Measurements from ENCODE around the gene SCMH1. TPM values are rescaled to one million over a fixed set of nuclear protein-coding genes. Genes with fewer than 3 reads are reported as not detected.

The SCMH1 gene
- total RNA-seq, 4 donors from 2014 or later = 27.6 to 105 (median 48.5) TPM

DNA sequence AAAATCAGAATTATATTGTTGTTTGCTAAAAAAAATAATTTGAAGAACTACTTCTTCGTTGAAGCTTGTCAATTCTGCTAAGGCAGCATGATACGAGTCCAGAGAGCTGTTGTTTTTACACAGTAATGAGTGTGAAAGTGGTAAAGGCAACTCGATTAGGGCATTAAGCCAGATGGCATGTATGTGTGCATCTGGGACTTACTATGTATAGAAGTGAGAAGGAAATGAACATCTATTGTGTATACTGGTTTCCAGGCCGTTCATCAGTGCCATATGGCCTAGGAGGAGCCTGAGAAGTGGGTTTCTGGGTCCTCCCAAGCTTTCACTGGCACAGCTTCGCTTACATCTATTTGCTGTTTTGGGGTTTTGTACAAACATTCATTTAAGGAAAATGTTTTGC lies 256.9 kb downstream of the SCMH1 start:
- no peak for TF ChIP-seq POLR2A (IDR thresholded peaks at IDR 0.05)
- TF ChIP-seq, protein P1, sequence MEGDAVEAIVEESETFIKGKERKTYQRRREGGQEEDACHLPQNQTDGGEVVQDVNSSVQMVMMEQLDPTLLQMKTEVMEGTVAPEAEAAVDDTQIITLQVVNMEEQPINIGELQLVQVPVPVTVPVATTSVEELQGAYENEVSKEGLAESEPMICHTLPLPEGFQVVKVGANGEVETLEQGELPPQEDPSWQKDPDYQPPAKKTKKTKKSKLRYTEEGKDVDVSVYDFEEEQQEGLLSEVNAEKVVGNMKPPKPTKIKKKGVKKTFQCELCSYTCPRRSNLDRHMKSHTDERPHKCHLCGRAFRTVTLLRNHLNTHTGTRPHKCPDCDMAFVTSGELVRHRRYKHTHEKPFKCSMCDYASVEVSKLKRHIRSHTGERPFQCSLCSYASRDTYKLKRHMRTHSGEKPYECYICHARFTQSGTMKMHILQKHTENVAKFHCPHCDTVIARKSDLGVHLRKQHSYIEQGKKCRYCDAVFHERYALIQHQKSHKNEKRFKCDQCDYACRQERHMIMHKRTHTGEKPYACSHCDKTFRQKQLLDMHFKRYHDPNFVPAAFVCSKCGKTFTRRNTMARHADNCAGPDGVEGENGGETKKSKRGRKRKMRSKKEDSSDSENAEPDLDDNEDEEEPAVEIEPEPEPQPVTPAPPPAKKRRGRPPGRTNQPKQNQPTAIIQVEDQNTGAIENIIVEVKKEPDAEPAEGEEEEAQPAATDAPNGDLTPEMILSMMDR (IDR thresholded peaks at IDR 0.05) = no peak
- Histone ChIP-seq H3K4me3 (no peak overlapping the region), H3K27ac (peak overlapping the region; percentile 97 to 98), H3K36me3 (no peaks in the 10 kb centered on the region), H3K4me1 (peaks cover 0 to 13% of the 10 kb centered on the region in 2 donors), H3K9me3 (no peaks in the 10 kb centered on the region), H3K27me3 (no peaks in the 10 kb centered on the region)
- intact Hi-C loops (cut with DNase I; ENCODE audit: low total_unique reads) = no loop called here
- no peak for DNase-seq

DNA sequence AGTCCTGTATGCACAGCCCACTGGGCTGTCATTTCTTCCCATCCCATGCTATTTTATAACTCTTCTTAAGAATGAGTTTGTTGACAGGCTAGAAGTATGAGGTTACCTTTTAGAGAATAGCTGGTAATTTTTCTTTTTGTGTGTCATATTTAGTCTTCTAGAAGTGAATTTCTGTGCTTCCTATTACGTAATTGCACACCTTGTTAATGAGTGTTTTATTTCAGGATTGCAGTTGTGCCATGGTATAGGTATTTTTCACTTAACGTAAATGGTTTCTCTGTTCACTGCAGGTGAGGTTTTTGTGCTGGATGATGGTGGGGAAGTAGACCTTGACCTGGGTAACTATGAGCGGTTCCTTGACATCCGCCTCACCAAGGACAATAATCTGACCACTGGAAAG lies 257.6 kb downstream of the SCMH1 start:
- Histone ChIP-seq H3K36me3 (no peaks in the 10 kb centered on the region), H3K27ac (peak overlapping the region; percentile 97 to 98), H3K9me3 (no peaks in the 10 kb centered on the region), H3K4me3 (no peak overlapping the region), H3K4me1 (peaks cover 0 to 13% of the 10 kb centered on the region in 2 donors), H3K27me3 (no peaks in the 10 kb centered on the region)
- TF ChIP-seq POLR2A (IDR thresholded peaks at IDR 0.05) = no peak
- TF ChIP-seq, protein P1 (IDR thresholded peaks at IDR 0.05) = no peak
- no peak for DNase-seq
- intact Hi-C loops (cut with DNase I; ENCODE audit: low total_unique reads) = no loop called here

DNA sequence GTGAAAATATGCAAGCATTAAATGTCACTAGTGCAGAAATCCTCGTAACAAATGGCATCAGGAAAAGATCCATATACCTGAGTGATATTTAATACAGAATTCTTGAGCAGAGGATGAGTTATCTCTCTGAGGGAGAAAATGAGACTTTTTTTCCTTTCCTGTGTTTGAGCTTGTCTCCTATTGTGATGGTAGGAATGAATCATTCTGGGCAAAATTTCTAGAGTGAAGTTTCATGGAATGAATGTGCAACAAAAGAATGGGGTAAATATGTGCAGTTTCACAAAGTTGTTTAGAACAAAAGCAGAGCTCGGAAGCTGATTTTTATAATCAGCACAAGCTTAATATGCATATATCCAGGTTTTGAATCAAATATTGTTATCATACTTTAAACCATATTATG lies 258.0 kb downstream of the SCMH1 start:
- TF ChIP-seq, protein P1 (IDR thresholded peaks at IDR 0.05) = no peak
- TF ChIP-seq POLR2A (IDR thresholded peaks at IDR 0.05) = no peak
- Histone ChIP-seq H3K9me3 (no peaks in the 10 kb centered on the region), H3K4me3 (no peak overlapping the region), H3K27ac (peak overlapping the region; percentile 97 to 98), H3K27me3 (no peaks in the 10 kb centered on the region), H3K36me3 (no peaks in the 10 kb centered on the region), H3K4me1 (peaks cover 2 to 13% of the 10 kb centered on the region in 2 donors)
- intact Hi-C loops (cut with DNase I; ENCODE audit: low total_unique reads) = no loop called here
- no peak for DNase-seq

DNA sequence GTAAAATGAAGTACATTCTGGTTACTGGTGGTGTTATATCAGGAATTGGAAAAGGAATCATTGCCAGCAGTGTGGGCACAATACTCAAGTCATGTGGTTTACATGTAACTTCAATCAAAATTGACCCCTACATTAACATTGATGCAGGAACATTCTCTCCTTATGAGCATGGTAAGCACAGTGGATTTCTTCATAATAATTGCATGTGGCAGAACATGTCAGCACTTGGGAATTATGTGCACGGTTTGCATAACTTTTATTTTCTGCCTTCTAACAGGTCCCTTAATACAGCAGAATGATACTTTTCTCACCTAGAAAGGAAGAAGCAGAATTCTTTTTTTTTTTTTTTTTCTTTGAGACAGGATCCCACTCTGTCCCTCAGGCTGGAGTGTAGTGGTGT lies 258.8 kb downstream of the SCMH1 start:
- H3K27me3 ChIP-seq = no peaks in the 10 kb centered on the region
- H3K27ac ChIP-seq = peak overlapping the region; percentile 97 to 98
- no peak for DNase-seq
- H3K4me3 ChIP-seq = no peak overlapping the region
- no peaks in the 10 kb centered on the region for H3K36me3 ChIP-seq
- peaks cover 5 to 13% of the 10 kb centered on the region in 2 donors for H3K4me1 ChIP-seq
- no peaks in the 10 kb centered on the region for H3K9me3 ChIP-seq
- TF ChIP-seq, protein P1 (IDR thresholded peaks at IDR 0.05) = no peak
- no peak for TF ChIP-seq POLR2A (IDR thresholded peaks at IDR 0.05)
- intact Hi-C loops (cut with DNase I; ENCODE audit: low total_unique reads) = no loop called here

DNA sequence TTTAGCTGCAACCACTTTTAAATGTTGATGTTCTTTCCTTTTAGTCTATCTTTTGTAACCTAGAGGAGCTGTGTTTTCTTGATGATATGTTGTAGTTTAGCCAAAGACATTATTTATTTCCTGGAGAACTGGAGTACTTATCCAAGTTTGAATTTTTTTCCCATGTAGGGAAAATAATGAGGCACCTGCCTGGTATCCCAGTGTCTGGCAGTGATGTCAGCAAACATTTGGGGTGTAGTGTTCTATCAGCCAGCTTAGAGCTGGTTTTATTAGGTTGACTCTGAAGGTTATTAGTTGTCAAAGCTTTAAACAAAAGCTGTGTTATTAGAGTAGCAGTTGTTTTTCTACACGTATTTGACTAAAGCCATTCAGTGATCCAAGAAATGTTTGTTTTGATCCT lies 259.4 kb downstream of the SCMH1 start:
- H3K4me3 ChIP-seq = peak overlapping the region; percentile 5 to 54
- no peaks in the 10 kb centered on the region for H3K27me3 ChIP-seq
- TF ChIP-seq, protein P1 (IDR thresholded peaks at IDR 0.05) = no peak
- TF ChIP-seq POLR2A (IDR thresholded peaks at IDR 0.05) = no peak
- intact Hi-C loops (cut with DNase I; ENCODE audit: low total_unique reads) = no loop called here
- DNase-seq = peak in 1 of 2 donors; percentile 42
- H3K27ac ChIP-seq = peak overlapping the region; percentile 97 to 98
- H3K36me3 ChIP-seq = no peaks in the 10 kb centered on the region
- peaks cover 5 to 13% of the 10 kb centered on the region in 2 donors for H3K4me1 ChIP-seq
- H3K9me3 ChIP-seq = no peaks in the 10 kb centered on the region

All from uterus (tissue), 4 donors.